ENCODE measurements around the gene DNAH3. TPM values are rescaled to one million over a fixed set of nuclear protein-coding genes. Genes with fewer than 3 reads are reported as not detected.

The DNAH3 gene
- 0.63 TPM for total RNA-seq

DNA sequence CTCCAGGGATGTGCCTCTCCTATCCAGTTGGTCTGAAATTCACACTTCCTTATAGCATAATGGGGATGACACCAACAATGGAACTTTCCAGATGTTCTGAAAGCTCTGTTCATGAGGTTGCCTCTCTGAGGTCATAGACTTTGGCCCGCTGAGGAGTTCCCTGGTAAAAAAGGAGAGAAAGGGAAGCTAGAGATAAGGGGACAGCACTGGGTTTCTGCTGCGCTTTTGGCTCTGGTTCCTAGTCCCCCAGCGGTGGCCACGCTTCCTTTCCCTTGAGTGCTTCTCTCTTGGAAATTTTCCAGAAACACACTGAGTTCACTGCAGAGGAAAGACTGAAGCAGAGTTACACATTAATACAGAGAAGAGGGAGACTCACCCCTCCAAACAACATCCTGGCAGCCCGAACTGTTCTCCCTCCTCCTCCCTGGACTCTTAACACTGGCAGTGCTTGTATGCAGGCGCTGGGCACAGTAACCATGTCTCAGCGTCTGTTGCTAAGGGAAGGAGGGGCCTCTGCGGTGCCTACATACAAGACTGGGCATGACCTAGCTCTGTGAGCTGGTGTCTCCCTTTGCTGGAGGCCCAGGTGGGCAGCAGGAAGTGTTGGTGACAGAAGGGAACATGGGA lies at the start of gene DNAH3:
Gene DNAH3, minus strand, starts transcription at position 472 of the 627 bp plus-strand sequence. CDS start 527 bp downstream, outside the sequence.

GRCh38 chr16:21158208-21159110 lies 7.8 kb upstream of the DNAH3 start, which contains the start of gene LDAF1:
Gene LDAF1 (plus strand): TSS chr16:21158674. CDS start chr16:21161183, 2,509 bp downstream.

DNA sequence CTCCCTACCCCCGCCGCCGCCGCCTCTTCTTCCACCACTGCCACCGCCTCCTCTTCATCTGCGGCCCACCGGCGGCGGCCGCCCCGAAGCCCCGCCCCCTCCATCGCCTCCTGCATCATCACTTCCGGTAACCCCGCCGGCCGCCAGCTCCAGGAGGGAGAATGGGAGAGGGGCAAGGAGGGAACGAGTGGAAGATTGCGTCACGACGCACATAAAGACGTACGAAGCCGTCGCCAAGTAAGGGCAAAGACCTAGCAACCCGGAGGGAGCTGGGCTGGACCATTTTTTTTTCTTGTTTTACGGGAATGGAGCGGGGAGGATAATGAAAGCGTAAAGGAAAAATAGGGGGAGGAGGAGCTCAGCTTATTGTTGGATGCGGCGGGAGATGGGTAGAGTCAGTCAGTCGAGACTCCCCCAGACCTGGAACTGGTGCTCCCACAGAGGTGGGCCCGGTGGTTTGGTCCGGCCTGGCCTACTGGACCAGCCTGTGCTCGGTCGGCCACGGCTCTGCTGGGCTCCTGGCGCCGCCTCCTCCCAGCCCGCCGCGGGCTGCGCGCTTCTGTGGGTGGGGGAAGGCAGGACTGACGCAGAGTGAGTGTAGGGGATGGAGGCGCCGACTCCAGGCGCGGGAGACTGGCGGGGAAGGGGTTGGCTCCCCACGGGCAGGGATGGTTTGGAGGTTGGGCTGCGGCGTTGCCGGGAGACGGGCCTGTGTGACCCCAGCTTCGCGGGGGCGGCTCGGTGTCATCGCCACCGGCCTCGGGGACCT lies 250.2 kb downstream of the DNAH3 start, which contains the start of the genes DCUN1D3 and LYRM1:
Gene DCUN1D3, minus strand, starts transcription at position 60 of the 769 bp plus-strand sequence. CDS start 37,820 bp downstream, outside the sequence.
Gene LYRM1, plus strand, starts transcription at position 473 of the 769 bp plus-strand sequence. CDS start 14,785 bp downstream, outside the sequence.

Other genes with a start within 250 kb of the DNAH3 start
- 34.1 TPM for gene LDAF1, start 7.8 kb upstream of the DNAH3 start, total RNA-seq
- not detected for gene ZP2, start 60.7 kb upstream of the DNAH3 start, total RNA-seq
- not detected for gene ANKS4B, start 82.9 kb upstream of the DNAH3 start, total RNA-seq
- gene CRYM, start 127.4 kb upstream of the DNAH3 start, total RNA-seq = 84.8 TPM

All from parietal lobe (tissue), 1 donor.